ENCODE data around the gene RGS10. TPM values are rescaled to one million over a fixed set of nuclear protein-coding genes. Genes with fewer than 3 reads are reported as not detected.

The RGS10 gene
- total and polyA plus RNA-seq, 12 donors: 9.5 to 28.1 (median 15.7) TPM

GRCh38 chr10:119523895-119524719 lies 18.4 kb downstream of the RGS10 start:
- no peak overlapping the region for H3K27ac ChIP-seq
- H3K9me3 ChIP-seq (replicated peaks in 1 of 3): no peaks in the 10 kb centered on the region
- intact Hi-C loops (cut with DNase I): no loop called here
- H3K4me3 ChIP-seq: no peak overlapping the region
- 91 to 95% (median 94%) methylated on average over 18 to 19 of the region's 19 CpGs for WGBS, 4 donors
- H3K4me1 ChIP-seq (replicated peaks in 1 of 2): no peaks in the 10 kb centered on the region
- H3K36me3 ChIP-seq (replicated peaks in 1 of 2): no peaks in the 10 kb centered on the region
- TF ChIP-seq CTCF (IDR thresholded peaks at IDR 0.05) (no peak), POLR2A (IDR thresholded peaks at IDR 0.05) (no peak)
- H3K27me3 ChIP-seq: peaks cover 5% of the 10 kb centered on the region
- no peak for DNase-seq

DNA sequence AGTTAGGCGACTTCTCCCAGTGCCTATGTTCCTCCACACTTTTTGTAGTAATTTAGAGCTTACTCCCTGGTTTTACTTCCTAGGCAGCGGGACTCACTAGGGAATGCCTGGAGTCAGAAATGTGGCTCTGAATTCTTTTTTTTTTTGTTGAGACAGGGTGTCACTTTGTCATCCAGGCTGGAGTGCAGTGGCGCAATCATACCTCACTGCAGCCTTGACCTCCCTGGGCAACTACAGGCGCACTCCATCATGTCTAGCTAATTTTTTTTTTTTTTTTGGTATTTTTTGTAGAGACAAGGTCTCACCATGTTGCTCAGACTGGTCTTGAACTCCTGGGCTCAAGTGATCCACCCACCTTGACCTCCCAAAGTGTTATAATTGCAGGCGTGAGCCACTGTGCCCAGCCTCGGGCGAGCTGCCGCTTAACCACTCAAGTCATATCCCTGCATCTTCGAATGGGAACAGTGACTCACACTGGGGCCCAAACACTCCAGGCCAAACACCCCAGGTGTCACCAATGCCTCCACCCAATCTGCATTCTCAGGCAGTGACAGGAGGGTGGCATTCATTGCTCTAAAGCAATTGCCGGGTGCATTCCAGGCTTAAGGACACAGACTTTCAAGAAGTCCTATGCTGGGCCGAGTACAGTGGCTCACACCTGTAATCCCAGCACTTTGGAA lies 19.6 kb downstream of the RGS10 start:
- Histone ChIP-seq H3K9me3 (replicated peaks in 1 of 3) (no peaks in the 10 kb centered on the region), H3K27me3 (peaks cover 5% of the 10 kb centered on the region), H3K36me3 (replicated peaks in 1 of 2) (no peaks in the 10 kb centered on the region), H3K4me1 (replicated peaks in 1 of 2) (no peaks in the 10 kb centered on the region), H3K4me3 (no peak overlapping the region), H3K27ac (no peak overlapping the region)
- DNase-seq: peak in 6 of 7 donors; percentile 49 to 82 (median 62)
- WGBS, 4 donors: 60 to 67% (median 61%) methylated on average over 10 to 11 of the region's 11 CpGs
- intact Hi-C loops (cut with DNase I): no loop called here
- TF ChIP-seq POLR2A (IDR thresholded peaks at IDR 0.05) (no peak), CTCF (IDR thresholded peaks at IDR 0.05) (no peak)

GRCh38 chr10:119521443-119522204 lies 20.9 kb downstream of the RGS10 start:
- Histone ChIP-seq H3K4me3 (no peak overlapping the region), H3K27ac (no peak overlapping the region), H3K4me1 (replicated peaks in 1 of 2) (no peaks in the 10 kb centered on the region), H3K9me3 (replicated peaks in 1 of 3) (no peaks in the 10 kb centered on the region), H3K36me3 (replicated peaks in 1 of 2) (no peaks in the 10 kb centered on the region), H3K27me3 (peaks cover 5% of the 10 kb centered on the region)
- intact Hi-C loops (cut with DNase I): no loop called here
- DNase-seq: no peak
- WGBS, 4 donors: 73 to 82% (median 76%) methylated on average over 6 of the region's 6 CpGs
- TF ChIP-seq CTCF (IDR thresholded peaks at IDR 0.05) (no peak), POLR2A (IDR thresholded peaks at IDR 0.05) (no peak)

DNA sequence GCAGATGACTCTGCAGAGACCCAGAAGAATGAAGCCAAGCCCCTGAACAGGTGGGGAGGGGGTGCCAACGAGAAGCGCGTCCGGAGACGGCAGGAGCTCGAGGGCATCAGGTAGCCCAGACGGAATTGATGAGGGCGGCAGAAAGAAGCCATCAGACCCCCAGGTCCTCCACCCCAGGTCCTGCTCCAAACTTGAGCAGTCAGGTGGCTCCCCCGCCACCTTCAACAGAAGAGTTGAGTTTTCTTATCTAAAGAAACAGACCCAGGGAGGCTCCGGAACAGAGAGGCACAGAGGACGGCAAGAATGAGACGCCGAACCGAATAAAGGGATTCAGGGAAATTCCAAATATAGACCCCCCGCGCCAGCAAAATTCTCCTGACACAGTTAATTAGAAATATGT lies 22.2 kb downstream of the RGS10 start:
- Histone ChIP-seq H3K36me3 (replicated peaks in 1 of 2) (no peaks in the 10 kb centered on the region), H3K4me3 (no peak overlapping the region), H3K4me1 (replicated peaks in 1 of 2) (no peaks in the 10 kb centered on the region), H3K27ac (no peak overlapping the region), H3K27me3 (peaks cover 5% of the 10 kb centered on the region), H3K9me3 (replicated peaks in 1 of 3) (no peaks in the 10 kb centered on the region)
- intact Hi-C loops (cut with DNase I): no loop called here
- WGBS, 4 donors: 85 to 91% (median 87%) methylated on average over 16 of the region's 16 CpGs
- DNase-seq: no peak
- no peak for TF ChIP-seq POLR2A (IDR thresholded peaks at IDR 0.05)
- TF ChIP-seq CTCF (IDR thresholded peaks at IDR 0.05): no peak
